ENCODE data around the gene MIOX. TPM values are rescaled to one million over a fixed set of nuclear protein-coding genes. Genes with fewer than 3 reads are reported as not detected.

The MIOX gene
- total and polyA plus RNA-seq, 9 of the 15 experiments (the other 6 are each of a cell fraction or from before 2014, with no cell fraction given) = 0.08 TPM; not detected in 8

- TF ChIP-seq ZNF696 (CRISPR knock-in tag; conservative IDR thresholded peaks at IDR 0.05) (no peak), NBN (IDR thresholded peaks at IDR 0.05; ENCODE audit: low read depth) (0 out of 2 replicates have a peak, but pooled peaks have one; percentile 59), KLF13 (tag; IDR thresholded peaks at IDR 0.05; ENCODE audit: borderline replicate concordance, low read depth) (peak; percentile 17; the same call in 1 of the 2 replicates), POLR2AphosphoS5 (IDR thresholded peaks at IDR 0.05; ENCODE audit: control insufficient read depth, insufficient read depth, low read depth, low read length) (peak; percentile 74; the same call in 1 of the 2 replicates), SOX6 (IDR thresholded peaks at IDR 0.05) (no peak), FOXK2 (conservative IDR thresholded peaks at IDR 0.05 in 1 of 2, IDR thresholded peaks at IDR 0.05 in 1 of 2; ENCODE audit: low read depth in 2 of 2) (peak in 1 of 2 experiments; percentile 29; a peak in 1 of 4 replicates), ATF7 (IDR thresholded peaks at IDR 0.05) (peak; percentile 94), ZNF76 (CRISPR knock-in tag; IDR thresholded peaks at IDR 0.05; ENCODE audit: borderline replicate concordance) (no peak), NCOA2 (IDR thresholded peaks at IDR 0.05; ENCODE audit: partially characterized antibody in 2 of 2) (no peak), ZNF23 (CRISPR knock-in tag; IDR thresholded peaks at IDR 0.05) (no peak), U2AF1 (optimal IDR thresholded peaks at IDR 0.05; ENCODE audit: low read depth, low read length) (no peak), GTF2A2 (tag; IDR thresholded peaks at IDR 0.05) (no peak), EGR1 (conservative IDR thresholded peaks at IDR 0.05) (peak; percentile 91), KDM5B (IDR thresholded peaks at IDR 0.05; ENCODE audit: insufficient replicate concordance, low read depth, low read length) (peak; percentile 84)
- TF ChIP-seq, protein P1, sequence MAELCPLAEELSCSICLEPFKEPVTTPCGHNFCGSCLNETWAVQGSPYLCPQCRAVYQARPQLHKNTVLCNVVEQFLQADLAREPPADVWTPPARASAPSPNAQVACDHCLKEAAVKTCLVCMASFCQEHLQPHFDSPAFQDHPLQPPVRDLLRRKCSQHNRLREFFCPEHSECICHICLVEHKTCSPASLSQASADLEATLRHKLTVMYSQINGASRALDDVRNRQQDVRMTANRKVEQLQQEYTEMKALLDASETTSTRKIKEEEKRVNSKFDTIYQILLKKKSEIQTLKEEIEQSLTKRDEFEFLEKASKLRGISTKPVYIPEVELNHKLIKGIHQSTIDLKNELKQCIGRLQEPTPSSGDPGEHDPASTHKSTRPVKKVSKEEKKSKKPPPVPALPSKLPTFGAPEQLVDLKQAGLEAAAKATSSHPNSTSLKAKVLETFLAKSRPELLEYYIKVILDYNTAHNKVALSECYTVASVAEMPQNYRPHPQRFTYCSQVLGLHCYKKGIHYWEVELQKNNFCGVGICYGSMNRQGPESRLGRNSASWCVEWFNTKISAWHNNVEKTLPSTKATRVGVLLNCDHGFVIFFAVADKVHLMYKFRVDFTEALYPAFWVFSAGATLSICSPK (IDR thresholded peaks at IDR 0.05; ENCODE audit: borderline replicate concordance) = no peak
- TF ChIP-seq, protein P2, sequence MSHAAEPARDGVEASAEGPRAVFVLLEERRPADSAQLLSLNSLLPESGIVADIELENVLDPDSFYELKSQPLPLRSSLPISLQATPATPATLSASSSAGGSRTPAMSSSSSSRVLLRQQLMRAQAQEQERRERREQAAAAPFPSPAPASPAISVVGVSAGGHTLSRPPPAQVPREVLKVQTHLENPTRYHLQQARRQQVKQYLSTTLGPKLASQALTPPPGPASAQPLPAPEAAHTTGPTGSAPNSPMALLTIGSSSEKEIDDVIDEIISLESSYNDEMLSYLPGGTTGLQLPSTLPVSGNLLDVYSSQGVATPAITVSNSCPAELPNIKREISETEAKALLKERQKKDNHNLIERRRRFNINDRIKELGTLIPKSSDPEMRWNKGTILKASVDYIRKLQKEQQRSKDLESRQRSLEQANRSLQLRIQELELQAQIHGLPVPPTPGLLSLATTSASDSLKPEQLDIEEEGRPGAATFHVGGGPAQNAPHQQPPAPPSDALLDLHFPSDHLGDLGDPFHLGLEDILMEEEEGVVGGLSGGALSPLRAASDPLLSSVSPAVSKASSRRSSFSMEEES (CRISPR knock-in tag; IDR thresholded peaks at IDR 0.05) = no peak
- TF ChIP-seq, protein P3, sequence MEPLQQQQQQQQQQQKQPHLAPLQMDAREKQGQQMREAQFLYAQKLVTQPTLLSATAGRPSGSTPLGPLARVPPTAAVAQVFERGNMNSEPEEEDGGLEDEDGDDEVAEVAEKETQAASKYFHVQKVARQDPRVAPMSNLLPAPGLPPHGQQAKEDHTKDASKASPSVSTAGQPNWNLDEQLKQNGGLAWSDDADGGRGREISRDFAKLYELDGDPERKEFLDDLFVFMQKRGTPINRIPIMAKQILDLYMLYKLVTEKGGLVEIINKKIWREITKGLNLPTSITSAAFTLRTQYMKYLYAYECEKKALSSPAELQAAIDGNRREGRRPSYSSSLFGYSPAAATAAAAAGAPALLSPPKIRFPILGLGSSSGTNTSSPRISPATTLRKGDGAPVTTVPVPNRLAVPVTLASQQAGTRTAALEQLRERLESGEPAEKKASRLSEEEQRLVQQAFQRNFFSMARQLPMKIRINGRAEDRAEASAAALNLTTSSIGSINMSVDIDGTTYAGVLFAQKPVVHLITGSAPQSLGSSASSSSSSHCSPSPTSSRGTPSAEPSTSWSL (CRISPR knock-in tag; IDR thresholded peaks at IDR 0.05; ENCODE audit: borderline replicate concordance) = no peak
- TF ChIP-seq, protein P4, sequence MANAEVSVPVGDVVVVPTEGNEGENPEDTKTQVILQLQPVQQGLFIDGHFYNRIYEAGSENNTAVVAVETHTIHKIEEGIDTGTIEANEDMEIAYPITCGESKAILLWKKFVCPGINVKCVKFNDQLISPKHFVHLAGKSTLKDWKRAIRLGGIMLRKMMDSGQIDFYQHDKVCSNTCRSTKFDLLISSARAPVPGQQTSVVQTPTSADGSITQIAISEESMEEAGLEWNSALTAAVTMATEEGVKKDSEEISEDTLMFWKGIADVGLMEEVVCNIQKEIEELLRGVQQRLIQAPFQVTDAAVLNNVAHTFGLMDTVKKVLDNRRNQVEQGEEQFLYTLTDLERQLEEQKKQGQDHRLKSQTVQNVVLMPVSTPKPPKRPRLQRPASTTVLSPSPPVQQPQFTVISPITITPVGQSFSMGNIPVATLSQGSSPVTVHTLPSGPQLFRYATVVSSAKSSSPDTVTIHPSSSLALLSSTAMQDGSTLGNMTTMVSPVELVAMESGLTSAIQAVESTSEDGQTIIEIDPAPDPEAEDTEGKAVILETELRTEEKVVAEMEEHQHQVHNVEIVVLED (CRISPR knock-in tag; IDR thresholded peaks at IDR 0.05) = peak; percentile 60
- TF ChIP-seq, protein P5, sequence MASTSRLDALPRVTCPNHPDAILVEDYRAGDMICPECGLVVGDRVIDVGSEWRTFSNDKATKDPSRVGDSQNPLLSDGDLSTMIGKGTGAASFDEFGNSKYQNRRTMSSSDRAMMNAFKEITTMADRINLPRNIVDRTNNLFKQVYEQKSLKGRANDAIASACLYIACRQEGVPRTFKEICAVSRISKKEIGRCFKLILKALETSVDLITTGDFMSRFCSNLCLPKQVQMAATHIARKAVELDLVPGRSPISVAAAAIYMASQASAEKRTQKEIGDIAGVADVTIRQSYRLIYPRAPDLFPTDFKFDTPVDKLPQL (IDR thresholded peaks at IDR 0.05; ENCODE audit: extremely low read depth, insufficient read length) = no peak
Measured at GRCh38 chr22:50507991-50508884, 21.6 kb downstream of the MIOX start, which contains the start of gene NCAPH2 (continued).
